WTC11 (cell line): Measurements from ENCODE around the gene HOXA2.

ENCODE experiments used
- CREB1 ChIP-seq: sonication (generic); formaldehyde crosslinking; IDR thresholded peaks from 2 replicates; pipeline ENCODE4 v1.8.0; 2023; ENCODE audit warnings: mild to moderate bottlenecking, missing genetic modification reagents
- CTCF ChIP-seq: fragments of 200-600 bp; IDR thresholded peaks from 2 replicates; pipeline ENCODE4 v1.8.0; 2022; ENCODE audit warnings: antibody characterized with exemption
- ELF4 ChIP-seq: sonication (generic); formaldehyde crosslinking; IDR thresholded peaks from 2 replicates; pipeline ENCODE4 v1.8.1; 2022; ENCODE audit warnings: low read depth, mild to moderate bottlenecking, moderate library complexity, missing genetic modification reagents
- IRF2 ChIP-seq: sonication (generic); formaldehyde crosslinking; IDR thresholded peaks from 2 replicates; pipeline ENCODE4 v1.8.0; 2022; ENCODE audit warnings: low read depth, missing genetic modification reagents, borderline replicate concordance
- JUN ChIP-seq: sonication (generic); formaldehyde crosslinking; IDR thresholded peaks from 2 replicates; pipeline ENCODE4 v1.8.0; 2023; ENCODE audit warnings: mild to moderate bottlenecking, missing genetic modification reagents
- MAX ChIP-seq: sonication (generic); formaldehyde crosslinking; IDR thresholded peaks from 2 replicates; pipeline ENCODE4 v1.8.0; 2022; ENCODE audit warnings: mild to moderate bottlenecking, missing genetic modification reagents
- NFATC4 ChIP-seq: fragments of 250-450 bp; sonication (Bioruptor Pico); IDR thresholded peaks from 2 replicates; pipeline ENCODE4 v1.9.0; 2021; ENCODE audit warnings: mild to moderate bottlenecking
- NFYB ChIP-seq: sonication (generic); formaldehyde crosslinking; conservative IDR thresholded peaks from 2 replicates; pipeline ENCODE4 v1.8.0; 2022; ENCODE audit warnings: low read depth, missing genetic modification reagents
- NR1H2 ChIP-seq: sonication (generic); formaldehyde crosslinking; IDR thresholded peaks from 2 replicates; pipeline ENCODE4 v1.9.0; 2021; ENCODE audit warnings: mild to moderate bottlenecking, moderate library complexity, missing genetic modification reagents
- SMAD3 ChIP-seq: sonication (generic); formaldehyde crosslinking; IDR thresholded peaks from 2 replicates; pipeline ENCODE4 v1.8.0; 2022; ENCODE audit warnings: missing genetic modification reagents, mild to moderate bottlenecking, borderline replicate concordance
- SP1 ChIP-seq: sonication (generic); formaldehyde crosslinking; conservative IDR thresholded peaks from 2 replicates; pipeline ENCODE4 v1.8.1; 2022; ENCODE audit warnings: missing genetic modification reagents
- USF1 ChIP-seq: sonication (generic); formaldehyde crosslinking; IDR thresholded peaks from 2 replicates; pipeline ENCODE4 v1.8.0; 2022; ENCODE audit warnings: mild to moderate bottlenecking, missing genetic modification reagents
- TF ChIP-seq, protein P1 (sequence below): sonication (generic); formaldehyde crosslinking; IDR thresholded peaks from 2 replicates; pipeline ENCODE4 v1.8.1; 2022; ENCODE audit warnings: low read depth, missing genetic modification reagents, borderline replicate concordance
- TF ChIP-seq, protein P2 (sequence below): sonication (generic); formaldehyde crosslinking; IDR thresholded peaks from 2 replicates; pipeline ENCODE4 v1.8.0; 2022; ENCODE audit warnings: missing genetic modification reagents

DNA sequence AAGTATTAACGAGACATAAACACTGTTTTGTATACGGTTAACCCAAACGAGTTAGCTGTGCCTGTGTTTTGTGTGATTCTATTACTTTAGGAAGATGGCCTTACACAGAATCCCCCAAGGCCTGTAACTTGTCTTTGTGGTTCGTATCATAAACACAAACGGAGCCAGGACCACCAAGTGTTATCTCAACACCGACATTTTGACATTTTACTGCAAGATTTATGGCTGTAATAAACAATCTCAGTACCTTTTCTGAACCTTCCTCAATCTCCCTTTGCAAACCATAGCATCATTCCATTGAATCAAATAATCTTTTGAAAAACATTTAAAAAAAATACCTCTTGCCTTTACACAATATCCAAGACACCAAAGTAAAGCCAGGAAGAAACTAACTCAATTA, 30.5 kb upstream of the HOXA2 start:
- no peak for TF ChIP-seq JUN (CRISPR knock-in tag)
- no peak for TF ChIP-seq SMAD3 (CRISPR knock-in tag)
- no peak for TF ChIP-seq NFYB (CRISPR knock-in tag)
- TF ChIP-seq CREB1 = no peak
- TF ChIP-seq, protein P1, sequence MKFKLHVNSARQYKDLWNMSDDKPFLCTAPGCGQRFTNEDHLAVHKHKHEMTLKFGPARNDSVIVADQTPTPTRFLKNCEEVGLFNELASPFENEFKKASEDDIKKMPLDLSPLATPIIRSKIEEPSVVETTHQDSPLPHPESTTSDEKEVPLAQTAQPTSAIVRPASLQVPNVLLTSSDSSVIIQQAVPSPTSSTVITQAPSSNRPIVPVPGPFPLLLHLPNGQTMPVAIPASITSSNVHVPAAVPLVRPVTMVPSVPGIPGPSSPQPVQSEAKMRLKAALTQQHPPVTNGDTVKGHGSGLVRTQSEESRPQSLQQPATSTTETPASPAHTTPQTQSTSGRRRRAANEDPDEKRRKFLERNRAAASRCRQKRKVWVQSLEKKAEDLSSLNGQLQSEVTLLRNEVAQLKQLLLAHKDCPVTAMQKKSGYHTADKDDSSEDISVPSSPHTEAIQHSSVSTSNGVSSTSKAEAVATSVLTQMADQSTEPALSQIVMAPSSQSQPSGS = no peak
- TF ChIP-seq CTCF = no peak
- no peak for TF ChIP-seq ELF4
- TF ChIP-seq USF1 (CRISPR knock-in tag) = no peak
- no peak for TF ChIP-seq IRF2 (CRISPR knock-in tag)
- no peak for TF ChIP-seq NR1H2 (CRISPR knock-in tag)
- TF ChIP-seq SP1 (CRISPR knock-in tag) = no peak
- no peak for TF ChIP-seq MAX (CRISPR knock-in tag)
- TF ChIP-seq NFATC4 (CRISPR knock-in tag) = no peak
- TF ChIP-seq, protein P2, sequence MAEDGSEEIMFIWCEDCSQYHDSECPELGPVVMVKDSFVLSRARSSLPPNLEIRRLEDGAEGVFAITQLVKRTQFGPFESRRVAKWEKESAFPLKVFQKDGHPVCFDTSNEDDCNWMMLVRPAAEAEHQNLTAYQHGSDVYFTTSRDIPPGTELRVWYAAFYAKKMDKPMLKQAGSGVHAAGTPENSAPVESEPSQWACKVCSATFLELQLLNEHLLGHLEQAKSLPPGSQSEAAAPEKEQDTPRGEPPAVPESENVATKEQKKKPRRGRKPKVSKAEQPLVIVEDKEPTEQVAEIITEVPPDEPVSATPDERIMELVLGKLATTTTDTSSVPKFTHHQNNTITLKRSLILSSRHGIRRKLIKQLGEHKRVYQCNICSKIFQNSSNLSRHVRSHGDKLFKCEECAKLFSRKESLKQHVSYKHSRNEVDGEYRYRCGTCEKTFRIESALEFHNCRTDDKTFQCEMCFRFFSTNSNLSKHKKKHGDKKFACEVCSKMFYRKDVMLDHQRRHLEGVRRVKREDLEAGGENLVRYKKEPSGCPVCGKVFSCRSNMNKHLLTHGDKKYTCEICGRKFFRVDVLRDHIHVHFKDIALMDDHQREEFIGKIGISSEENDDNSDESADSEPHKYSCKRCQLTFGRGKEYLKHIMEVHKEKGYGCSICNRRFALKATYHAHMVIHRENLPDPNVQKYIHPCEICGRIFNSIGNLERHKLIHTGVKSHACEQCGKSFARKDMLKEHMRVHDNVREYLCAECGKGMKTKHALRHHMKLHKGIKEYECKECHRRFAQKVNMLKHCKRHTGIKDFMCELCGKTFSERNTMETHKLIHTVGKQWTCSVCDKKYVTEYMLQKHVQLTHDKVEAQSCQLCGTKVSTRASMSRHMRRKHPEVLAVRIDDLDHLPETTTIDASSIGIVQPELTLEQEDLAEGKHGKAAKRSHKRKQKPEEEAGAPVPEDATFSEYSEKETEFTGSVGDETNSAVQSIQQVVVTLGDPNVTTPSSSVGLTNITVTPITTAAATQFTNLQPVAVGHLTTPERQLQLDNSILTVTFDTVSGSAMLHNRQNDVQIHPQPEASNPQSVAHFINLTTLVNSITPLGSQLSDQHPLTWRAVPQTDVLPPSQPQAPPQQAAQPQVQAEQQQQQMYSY (CRISPR knock-in tag) = no peak
